G401.6 (cell line): ENCODE measurements around the gene FKBP11.
"Not testable (repeated sequence)": the region's sequence is repeated elsewhere in the genome, so short reads cannot be mapped to it uniquely, and the experiment has no call there.

Experiments used
- FAIRE-seq: peaks from 2 replicates; lab custom pipeline; 2012; peaks lifted over from hg19 to GRCh38; lab: Jason Lieb, UNC

FKBP11 gene

DNA sequence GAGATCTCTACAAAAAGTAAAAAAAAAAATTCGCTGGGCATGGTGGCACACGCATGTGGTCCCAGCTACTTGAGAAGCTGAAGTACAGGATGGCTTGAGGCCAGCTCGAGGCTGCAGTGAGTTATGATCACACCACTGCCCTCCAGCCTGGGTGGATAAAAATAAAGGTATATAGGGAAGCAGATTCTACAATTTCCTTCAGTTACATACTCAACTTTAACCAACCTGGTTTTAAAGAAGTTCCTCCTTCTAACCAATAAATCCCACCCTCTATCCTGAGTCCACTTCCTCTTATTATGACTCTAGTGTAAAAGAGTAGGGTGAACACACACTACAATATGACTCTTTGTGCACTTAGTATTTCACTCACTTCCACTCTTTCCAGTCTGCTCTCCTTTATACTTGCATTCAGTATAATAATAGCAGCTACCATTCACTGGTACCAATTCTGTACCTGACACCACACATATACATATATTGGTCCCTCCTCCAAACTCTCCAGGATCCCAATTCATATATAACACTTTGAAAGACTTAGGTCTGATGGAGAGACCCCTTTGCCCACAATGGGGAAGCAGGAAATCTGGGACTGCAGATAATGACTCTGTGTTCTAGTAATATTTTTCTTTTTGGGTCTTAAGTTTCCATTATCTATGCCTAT, 29.7 kb upstream of the FKBP11 start:
- no peak for FAIRE-seq

- FAIRE-seq, result no peak
Observed at GRCh38 chr12:48954061-48954460, 28.8 kb upstream of the FKBP11 start.

- no peak for FAIRE-seq
Observed at GRCh38 chr12:48952691-48953090, 27.4 kb upstream of the FKBP11 start.

DNA sequence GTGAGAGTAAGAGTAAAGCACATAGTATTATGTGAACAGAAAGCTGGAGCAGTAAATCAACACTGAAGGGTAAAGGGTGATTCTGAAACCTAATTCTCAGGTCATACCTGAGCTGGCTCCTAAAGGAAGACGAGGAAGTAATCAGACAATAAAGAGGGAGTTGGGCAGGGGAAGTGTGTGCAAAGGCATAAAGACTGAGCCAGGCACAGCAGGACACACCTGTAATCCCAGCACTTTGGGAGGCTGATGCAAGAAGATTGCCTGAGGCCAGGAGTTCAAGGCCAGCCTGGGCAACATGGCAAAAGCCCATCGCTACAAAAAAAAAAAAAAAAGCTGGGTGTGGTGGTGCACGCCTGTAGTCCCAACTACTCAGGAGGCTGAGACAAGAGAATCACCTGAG, 22.4 kb upstream of the FKBP11 start:
- no peak for FAIRE-seq

DNA sequence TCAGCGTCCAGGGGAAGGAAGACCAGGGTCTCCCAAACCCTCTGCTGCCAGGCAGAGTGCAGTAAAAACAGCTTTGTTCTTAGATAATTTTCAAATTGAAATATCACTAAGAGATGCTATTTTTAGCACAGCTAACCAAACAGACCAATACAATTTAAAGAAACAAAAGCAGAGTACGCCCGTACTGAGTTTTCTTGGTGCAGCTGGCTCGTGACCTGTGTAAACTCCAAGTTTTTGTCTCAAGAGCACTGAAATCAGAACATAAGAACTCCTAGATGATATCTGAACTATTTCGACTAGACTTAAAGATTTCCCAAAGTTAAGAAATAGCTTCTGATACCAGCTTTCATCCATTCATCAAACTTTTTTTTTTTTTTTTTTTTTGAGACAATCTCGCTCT, 21.7 kb upstream of the FKBP11 start:
- no peak for FAIRE-seq

- FAIRE-seq, result no peak
Observed at GRCh38 chr12:48946205-48946604, 20.9 kb upstream of the FKBP11 start.

GRCh38 chr12:48943221-48943620, 17.9 kb upstream of the FKBP11 start:
- no peak for FAIRE-seq

GRCh38 chr12:48940181-48940580, 14.9 kb upstream of the FKBP11 start:
- FAIRE-seq, result no peak

DNA sequence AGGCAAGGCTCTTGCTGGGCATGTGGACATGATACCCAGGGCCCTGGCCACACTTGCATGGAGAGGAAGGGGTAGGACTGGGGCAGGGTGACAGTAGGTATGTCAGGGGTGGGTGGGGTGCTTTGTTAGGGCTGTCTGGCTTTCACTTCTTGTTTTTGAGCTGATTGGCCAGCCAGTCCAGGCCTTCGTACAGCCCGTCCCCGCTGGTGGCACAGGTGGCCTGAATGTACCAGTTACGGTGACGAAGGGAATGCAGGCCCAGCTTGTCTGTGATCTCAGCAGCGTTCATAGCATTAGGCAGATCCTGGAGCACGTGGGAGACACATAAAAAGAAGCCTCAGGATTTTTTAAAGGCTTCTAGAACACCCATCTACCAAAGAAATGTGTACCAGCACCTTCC, 13.5 kb upstream of the FKBP11 start:
- no peak for FAIRE-seq

GRCh38 chr12:48937170-48937569, 11.9 kb upstream of the FKBP11 start:
- no peak for FAIRE-seq

DNA sequence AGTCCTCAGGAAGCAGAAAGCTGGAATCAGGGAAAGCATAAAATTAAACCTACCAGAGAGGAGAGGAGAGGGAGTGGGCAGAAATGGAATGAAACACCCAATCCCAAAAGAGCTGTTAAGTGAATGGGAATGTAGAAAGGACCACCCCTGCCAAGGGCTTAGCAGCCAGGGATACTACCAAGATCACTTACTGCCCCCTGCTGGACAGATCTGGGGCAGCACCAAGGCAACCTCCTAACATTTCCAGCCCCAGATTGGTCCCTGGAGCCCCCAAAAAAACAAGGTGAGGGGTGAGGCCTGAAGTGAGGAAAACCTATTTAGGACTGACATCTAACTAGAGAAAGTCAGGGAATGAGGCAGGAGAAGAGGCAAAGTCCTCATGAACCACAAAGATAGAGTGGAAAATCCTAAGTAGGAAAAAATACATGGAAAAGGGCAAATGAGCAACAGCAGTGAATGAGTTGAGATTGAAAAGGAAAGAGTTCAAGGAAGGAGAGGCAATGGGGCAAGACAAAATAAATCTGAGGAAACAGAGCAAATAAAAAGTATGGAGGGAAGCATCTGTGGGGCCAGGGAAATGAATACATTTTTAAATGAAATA, 11.2 kb upstream of the FKBP11 start:
- FAIRE-seq, result peak; percentile 57

- FAIRE-seq, result no peak
Observed at GRCh38 chr12:48934312-48934706, 9.0 kb upstream of the FKBP11 start.

DNA sequence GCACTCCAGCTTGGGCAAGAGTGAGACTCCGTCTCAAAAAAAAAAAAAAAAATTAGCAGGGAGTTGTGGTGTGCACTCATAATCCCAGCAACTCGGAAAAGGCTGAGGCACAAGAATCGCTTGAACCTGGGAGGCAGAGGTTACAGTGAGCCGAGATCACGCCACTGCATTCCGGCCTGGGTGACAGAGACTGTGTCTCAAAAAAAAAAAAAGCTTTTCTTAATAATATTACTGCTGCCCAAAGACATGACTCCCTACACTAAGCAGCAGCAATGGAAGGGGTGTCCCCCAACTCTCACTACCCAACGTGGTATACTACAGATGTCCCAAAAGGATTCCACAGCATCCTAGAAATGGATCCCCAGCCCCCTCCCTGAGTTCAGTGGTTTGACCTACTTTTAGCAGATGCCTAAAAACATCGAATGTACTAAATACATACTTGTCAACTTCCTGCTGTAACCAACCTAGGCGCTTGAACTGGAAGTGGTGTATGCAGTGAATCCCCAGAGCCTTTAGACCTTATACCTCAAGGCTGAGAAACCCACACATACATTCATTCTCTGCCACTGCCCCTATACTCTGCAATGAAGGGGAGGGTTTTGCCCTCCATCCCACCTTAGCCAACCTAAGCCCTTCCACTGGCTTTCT, 8.5 kb upstream of the FKBP11 start:
- FAIRE-seq, result no peak

DNA sequence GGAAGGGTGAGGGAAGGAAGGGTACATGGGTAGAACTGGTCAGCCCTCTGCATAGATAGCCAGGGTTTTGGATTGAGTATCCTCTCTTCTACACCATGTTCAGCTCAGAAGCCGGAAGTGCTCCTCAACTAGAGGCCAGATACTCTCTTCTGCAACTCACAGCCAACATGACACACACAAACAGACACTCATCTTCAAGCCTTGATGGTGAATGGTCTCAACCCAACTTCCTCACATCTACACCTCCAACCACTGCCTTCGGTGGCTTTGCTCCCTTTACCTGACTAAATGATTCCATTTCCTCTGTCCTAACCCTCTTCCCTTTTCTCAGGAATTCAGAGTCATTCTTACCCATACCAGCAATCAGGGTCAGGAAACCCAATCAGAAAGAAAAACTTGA, 7.6 kb upstream of the FKBP11 start:
- FAIRE-seq, result no peak

DNA sequence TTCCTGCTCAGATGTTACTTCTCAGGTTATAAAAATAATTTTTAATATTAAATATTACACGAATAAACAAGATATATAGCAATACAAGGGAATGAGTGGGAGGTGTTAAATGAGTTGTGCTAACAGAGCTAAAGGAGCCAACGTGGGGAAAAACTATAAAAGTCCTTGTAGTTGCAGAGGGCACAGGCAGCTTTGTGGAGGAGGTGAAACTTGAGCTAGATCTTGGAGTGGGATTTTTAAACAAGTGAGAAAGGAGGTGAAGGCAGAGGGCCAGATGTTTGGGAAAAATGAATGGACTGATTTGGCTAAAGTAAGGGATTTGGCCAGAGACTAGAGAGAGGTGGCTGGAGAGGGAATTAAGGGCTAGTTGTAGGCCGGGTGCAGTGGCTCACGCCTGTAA, 5.2 kb upstream of the FKBP11 start:
- FAIRE-seq, result no peak

- no peak for FAIRE-seq
Observed at GRCh38 chr12:48929551-48929950, 4.3 kb upstream of the FKBP11 start.

DNA sequence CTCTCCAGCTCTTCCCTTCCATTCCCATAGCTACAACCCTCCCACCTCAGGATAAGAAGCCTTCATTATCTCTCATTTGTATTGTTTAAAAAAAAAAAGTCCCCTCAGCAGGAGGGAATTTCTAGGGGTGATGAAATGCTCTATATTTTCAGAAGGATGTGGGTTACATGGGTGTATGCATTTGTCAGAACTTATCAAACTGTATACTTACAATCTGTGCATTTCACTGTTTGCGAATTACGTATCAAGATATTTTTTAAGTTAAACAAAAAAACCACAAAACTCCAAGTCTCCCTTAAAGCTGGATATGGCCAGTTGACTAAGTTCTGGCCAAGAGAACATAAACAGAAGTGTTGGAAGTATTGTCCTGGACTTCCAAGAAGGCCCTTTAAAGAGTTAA, 2.0 kb upstream of the FKBP11 start:
- no peak for FAIRE-seq

GRCh38 chr12:48924617-48925303, 532 bp downstream of the FKBP11 start:
- no peak for FAIRE-seq

DNA sequence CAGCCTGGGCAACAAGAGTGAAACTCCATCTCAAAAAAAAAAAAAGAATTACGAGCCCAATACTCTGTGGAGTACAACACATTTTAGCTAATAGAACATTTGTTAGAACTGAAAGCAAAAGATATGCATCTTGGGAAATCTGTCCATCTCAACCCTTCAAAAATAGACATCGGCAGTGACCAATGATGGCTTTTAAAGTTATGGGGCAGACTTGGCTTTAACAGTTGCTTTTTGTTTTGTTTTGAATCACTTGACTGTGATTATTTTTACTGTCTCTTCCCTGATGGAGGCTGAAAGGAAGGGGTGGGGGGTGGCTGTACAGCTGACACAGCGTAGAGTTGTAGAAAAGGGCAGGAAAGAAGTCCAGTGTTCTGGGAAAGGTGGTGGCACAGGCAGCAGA, 2.2 kb downstream of the FKBP11 start:
- FAIRE-seq, result no peak

DNA sequence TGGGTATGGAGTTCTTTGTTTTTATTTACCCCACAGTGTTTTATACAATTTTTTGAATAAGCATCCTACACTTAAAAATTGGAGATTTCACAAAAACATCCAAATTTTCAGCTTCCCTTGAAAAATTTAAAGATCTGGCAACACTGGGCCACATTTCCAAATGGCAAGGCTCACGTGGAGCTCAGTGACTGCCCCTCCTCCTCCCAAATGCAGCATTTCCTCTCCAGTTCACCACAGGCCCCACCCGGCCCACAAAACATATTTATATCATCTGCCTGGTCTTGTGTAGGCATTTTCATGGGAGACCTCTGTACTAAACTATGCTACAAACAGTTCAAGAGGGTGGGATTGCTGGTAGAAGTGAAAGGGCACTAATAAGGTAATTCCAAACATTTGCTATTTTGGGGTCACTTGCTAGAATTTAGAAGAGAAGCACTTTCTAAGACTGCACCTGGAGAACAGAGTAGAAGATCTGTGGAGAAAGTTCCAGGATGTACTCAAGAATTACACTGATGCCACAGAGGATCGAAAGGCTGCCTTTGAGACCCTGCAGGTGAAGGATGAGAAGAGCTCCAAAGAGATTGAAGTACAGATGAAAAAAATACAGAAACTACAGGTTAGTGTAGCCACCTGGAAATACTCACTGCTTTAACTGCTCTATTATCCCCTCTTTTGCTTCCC, 7.3 kb downstream of the FKBP11 start:
- no peak for FAIRE-seq

- no peak for FAIRE-seq
Observed at GRCh38 chr12:48910196-48910595, 15.1 kb downstream of the FKBP11 start.

- FAIRE-seq, result not testable (repeated sequence)
Observed at GRCh38 chr12:48909698-48910097, 15.6 kb downstream of the FKBP11 start.

- FAIRE-seq, result no peak
Observed at GRCh38 chr12:48907245-48907644, 18.0 kb downstream of the FKBP11 start.
